ENCODE results near the gene MYPN.

GRCh38 chr10:68110027-68110426, 739 bp downstream of the MYPN start:
- TF ChIP-seq CTCF (IDR thresholded peaks at IDR 0.05) (no peak), POLR2AphosphoS5 (IDR thresholded peaks at IDR 0.05) (no peak), POLR2A (IDR thresholded peaks at IDR 0.05) (no peak)
